ENCODE results near the gene CRYBB3. TPM values are rescaled to one million over a fixed set of nuclear protein-coding genes. Genes with fewer than 3 reads are reported as not detected.
"Not testable (repeated sequence)": the region's sequence is repeated elsewhere in the genome, so short reads cannot be mapped to it uniquely, and the experiment has no call there.

Gene CRYBB3
- total and polyA plus RNA-seq, 11 donors: 0.36 to 0.37 TPM; not detected in 9

DNA sequence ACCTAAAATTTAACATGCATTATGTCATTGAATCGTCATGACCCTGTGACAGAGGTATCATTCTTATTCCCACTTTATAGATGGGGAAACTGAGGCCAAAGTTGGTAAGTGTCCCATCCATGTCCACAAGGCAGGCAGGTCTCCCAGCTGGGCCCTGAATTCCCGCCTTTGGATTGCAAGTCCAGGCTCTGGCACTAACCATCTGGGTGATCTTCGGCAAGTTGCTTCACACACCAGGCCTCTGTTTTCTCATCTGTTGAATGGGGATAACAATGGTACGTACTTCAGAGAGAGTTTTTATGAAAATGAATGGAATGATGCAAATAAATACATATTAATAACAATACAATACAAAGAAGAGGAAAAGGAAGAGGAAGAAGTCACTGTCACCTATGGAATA lies 3.4 kb downstream of the CRYBB3 start:
- DNase-seq (no peak), ATAC-seq (no peak)
- TF ChIP-seq POLR2A (IDR thresholded peaks at IDR 0.05): no peak
- TF ChIP-seq, protein P1, sequence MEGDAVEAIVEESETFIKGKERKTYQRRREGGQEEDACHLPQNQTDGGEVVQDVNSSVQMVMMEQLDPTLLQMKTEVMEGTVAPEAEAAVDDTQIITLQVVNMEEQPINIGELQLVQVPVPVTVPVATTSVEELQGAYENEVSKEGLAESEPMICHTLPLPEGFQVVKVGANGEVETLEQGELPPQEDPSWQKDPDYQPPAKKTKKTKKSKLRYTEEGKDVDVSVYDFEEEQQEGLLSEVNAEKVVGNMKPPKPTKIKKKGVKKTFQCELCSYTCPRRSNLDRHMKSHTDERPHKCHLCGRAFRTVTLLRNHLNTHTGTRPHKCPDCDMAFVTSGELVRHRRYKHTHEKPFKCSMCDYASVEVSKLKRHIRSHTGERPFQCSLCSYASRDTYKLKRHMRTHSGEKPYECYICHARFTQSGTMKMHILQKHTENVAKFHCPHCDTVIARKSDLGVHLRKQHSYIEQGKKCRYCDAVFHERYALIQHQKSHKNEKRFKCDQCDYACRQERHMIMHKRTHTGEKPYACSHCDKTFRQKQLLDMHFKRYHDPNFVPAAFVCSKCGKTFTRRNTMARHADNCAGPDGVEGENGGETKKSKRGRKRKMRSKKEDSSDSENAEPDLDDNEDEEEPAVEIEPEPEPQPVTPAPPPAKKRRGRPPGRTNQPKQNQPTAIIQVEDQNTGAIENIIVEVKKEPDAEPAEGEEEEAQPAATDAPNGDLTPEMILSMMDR (IDR thresholded peaks at IDR 0.05): no peak
- H3K9me3 ChIP-seq: no peaks in the 10 kb centered on the region
- no peak overlapping the region for H3K4me3 ChIP-seq
- intact Hi-C loops (cut with DNase I): loop anchor here in 2 of 10 donors (10.0 kb wide), 1 partner anchor 132 kb away; no protein-coding TSS in a partner anchor
- H3K27me3 ChIP-seq: no peaks in the 10 kb centered on the region
- 91 to 94% (median 93%) methylated on average over 4 of the region's 4 CpGs for WGBS, 4 donors
- peaks cover 0 to 14% (median 0%) of the 10 kb centered on the region in 9 donors for H3K36me3 ChIP-seq
- no peak overlapping the region for H3K27ac ChIP-seq
- no peaks in the 10 kb centered on the region for H3K4me1 ChIP-seq

DNA sequence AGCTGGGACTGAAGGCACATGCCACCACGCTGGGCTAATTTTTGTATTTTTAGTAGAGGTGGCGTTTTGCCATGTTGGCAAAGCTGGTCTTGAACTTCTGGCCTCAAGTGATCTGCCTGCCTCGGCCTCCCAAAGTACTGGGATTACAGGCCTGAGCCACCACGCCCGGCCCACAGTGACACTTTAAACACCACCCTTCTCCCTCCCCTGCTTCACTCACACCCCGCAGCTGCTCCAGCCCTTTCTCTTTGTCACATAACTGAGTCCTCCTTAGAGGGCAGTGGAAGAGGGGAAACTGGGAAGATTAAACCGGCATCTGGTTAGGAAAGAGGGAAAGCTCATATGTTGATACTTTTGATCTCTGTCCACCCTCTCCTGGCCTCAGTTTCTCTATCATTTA lies 4.9 kb downstream of the CRYBB3 start:
- not testable (repeated sequence) for DNase-seq, H3K4me3 ChIP-seq, H3K27ac ChIP-seq, H3K27me3 ChIP-seq, H3K4me1 ChIP-seq, H3K9me3 ChIP-seq, ATAC-seq, H3K36me3 ChIP-seq
- 88 to 91% (median 89%) methylated on average over 7 of the region's 7 CpGs for WGBS, 4 donors
- intact Hi-C loops (cut with DNase I): loop anchor here in 2 of 10 donors (10.0 kb wide), 1 partner anchor 130 kb away; no protein-coding TSS in a partner anchor

DNA sequence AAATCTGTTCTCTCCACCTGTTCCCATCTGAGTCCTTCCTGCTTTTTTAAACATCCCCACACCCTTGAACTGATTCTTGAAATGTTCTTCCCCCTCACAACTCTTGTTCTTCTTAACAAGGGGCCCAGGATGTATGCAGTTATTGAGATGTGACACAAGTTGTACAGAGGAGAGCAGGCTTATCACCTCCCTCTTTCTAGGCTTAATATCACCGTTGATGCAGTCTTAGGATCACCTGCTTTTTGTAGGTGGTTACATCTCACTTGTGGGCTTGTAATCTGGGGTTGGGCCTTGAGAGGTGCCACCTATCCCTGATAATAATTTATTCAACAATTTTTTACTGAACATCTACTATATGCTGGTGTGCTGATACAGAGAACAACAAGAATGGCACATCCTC lies 6.2 kb downstream of the CRYBB3 start:
- intact Hi-C loops (cut with DNase I): loop anchor here in 2 of 10 donors (10.0 kb wide), 1 partner anchor 129 kb away; no protein-coding TSS in a partner anchor
- H3K27ac ChIP-seq: no peak overlapping the region
- H3K27me3 ChIP-seq: no peaks in the 10 kb centered on the region
- 84 to 97% (median 90%) methylated on average over 1 of the region's 1 CpG for WGBS, 4 donors
- H3K9me3 ChIP-seq: no peaks in the 10 kb centered on the region
- DNase-seq: no peak
- no peak for ATAC-seq
- TF ChIP-seq, protein P1 (IDR thresholded peaks at IDR 0.05): no peak
- no peaks in the 10 kb centered on the region for H3K4me1 ChIP-seq
- peaks cover 0 to 10% (median 0%) of the 10 kb centered on the region in 9 donors for H3K36me3 ChIP-seq
- H3K4me3 ChIP-seq: no peak overlapping the region

DNA sequence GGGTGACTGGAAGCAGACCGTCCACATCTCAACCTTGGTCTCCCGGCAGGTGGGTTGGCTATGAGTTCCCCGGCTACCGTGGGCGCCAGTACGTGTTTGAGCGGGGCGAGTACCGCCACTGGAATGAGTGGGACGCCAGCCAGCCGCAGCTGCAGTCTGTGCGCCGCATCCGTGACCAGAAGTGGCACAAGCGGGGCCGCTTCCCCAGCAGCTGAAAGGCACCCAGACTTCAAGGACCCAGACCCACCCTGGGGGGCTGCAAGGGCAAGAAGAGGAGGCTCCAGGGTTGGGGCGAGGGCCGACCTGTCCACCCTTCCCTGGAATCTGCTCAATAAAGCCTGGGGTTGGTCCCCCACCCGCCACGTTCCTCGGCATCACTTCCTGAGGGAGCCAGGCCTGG lies 7.3 kb downstream of the CRYBB3 start:
- 85 to 92% (median 91%) methylated on average over 11 to 21 of the region's 21 CpGs for WGBS, 4 donors

More for the DNA sequence above, 7.3 kb downstream of the CRYBB3 start:
- Histone ChIP-seq H3K27me3 (no peaks in the 10 kb centered on the region), H3K4me3 (no peak overlapping the region), H3K4me1 (no peaks in the 10 kb centered on the region), H3K36me3 (peaks cover 0 to 10% (median 0%) of the 10 kb centered on the region in 9 donors), H3K9me3 (no peaks in the 10 kb centered on the region), H3K27ac (no peak overlapping the region)
- ATAC-seq: no peak
- DNase-seq: no peak
- intact Hi-C loops (cut with DNase I): loop anchor here in 2 of 10 donors (10.0 kb wide), 1 partner anchor 128 kb away; no protein-coding TSS in a partner anchor
- TF ChIP-seq POLR2A (IDR thresholded peaks at IDR 0.05): no peak
- TF ChIP-seq, protein P1 (IDR thresholded peaks at IDR 0.05): no peak

Data from heart left ventricle (tissue), 16 donors.